Nucleus accumbens (tissue), 56 donors: ENCODE data around the gene BIK.

ENCODE experiments used
- DNase-seq, 56 donors: peaks; one replicate each; lab custom pipeline; 2025; lab: John Stamatoyannopoulos, UW

BIK gene, protein sequence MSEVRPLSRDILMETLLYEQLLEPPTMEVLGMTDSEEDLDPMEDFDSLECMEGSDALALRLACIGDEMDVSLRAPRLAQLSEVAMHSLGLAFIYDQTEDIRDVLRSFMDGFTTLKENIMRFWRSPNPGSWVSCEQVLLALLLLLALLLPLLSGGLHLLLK

DNA sequence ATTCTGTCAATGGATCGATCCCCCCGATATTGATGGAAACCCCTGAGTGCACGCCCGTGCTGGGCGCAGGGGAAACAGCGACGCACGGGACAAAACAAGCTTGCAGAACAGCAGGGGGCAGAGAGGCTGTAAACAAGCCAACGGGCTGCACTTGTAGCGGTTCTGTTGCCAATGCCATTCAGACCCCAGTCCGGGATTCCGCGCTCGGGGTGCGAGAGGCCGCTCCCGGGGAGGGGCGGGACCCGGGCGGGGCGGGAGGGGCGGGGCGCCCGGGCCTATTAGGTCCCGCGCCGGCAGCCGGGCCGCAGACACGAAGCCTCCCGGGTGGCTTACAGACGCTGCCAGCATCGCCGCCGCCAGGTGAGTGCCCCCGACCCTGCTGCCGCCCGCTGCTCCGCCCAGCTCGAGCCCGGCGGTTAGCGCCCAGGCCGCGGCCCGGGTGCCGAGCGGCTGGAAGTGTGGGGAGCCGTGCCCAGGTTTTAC is at the start of gene BIK:
Gene BIK, plus strand, starts transcription at position 307 of the 483 bp plus-strand sequence. CDS start 13,273 bp downstream, outside the sequence.
- DNase-seq, result peak in 7 of 56 donors; percentile 1 to 38 (median 7)

DNA sequence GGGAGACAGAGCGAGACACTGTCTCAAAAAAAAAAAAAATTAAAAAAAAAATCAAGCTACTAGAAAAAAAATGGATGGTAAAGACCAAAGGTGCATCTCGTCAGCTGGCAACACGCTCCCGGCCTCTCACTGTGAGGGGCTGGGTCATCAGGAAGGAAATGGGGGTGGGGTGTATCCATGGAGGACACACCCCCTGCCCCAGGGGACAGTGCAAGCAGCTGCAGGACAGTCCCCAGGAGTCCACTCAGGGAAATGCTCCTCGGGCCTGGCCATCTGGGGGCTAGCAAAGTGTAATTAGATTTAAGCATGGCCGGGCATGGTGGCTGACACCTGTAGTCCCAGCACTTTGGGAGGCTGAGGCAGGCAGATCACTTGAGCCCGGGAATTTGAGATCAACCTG is 44.4 kb upstream of the BIK start:
- no peak for DNase-seq

DNA sequence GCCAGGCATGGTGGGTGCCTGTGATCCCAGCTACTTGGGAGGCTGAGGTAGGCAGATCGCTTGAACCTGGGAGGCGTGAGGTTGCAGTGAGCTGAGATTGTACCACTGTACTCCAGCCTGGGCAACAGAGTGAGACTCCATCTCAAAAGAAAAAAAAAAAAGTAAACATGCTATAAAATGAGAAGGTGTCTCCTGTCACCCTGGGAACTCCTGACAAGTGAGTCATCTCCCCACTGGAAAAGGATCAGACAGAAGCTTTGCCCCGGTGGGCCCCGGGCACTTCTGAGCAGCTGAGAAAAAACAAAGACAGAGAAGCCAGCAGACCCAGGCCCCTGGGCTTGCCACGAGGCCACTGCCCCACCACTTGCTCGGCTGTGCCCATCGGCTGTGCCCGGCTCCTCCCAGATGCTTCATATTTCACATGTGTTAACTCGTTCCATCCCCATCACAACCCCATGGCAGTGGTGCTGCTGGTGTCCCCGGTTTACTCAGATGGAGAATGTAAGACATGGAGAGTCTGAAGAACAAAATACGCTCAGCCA is 43.6 kb upstream of the BIK start:
- DNase-seq, result no peak

DNA sequence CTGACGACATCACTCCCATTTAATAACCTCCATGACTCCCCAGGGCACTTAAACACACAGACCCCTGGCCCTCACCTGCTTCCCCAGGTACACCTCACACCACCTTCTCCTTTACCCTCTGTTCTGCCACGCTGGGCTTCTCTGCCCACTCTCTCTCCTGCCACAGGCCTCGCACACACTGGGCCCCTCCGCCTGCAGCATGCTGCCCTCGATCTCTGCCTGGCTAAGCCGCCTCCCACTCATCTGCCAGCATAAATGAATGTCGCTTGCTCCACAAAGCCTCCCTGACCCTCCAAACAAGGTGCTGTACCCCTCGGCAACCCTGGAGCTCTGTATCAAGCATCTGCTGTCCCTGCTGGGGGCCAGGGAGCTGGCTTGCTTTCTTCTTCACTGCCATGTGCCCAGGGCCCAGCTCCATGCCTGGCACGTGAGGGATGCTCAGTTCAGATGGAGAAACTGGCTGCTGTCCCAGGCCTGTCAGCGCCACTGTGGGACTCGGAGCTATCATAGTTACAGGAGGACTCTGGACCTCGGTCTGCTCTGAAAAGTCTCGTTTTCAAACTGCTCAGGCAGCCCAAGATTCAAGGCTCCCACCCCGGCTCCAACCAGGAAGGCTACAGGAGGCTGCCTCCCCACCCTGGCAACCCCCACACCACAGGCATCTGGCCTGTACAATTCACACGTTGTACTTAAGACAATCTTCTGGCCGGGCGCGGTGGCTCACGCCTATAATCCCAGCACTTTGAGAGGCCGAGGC is 33.3 kb upstream of the BIK start:
- peak in 25 of 56 donors; percentile 2 to 44 (median 8) for DNase-seq

DNA sequence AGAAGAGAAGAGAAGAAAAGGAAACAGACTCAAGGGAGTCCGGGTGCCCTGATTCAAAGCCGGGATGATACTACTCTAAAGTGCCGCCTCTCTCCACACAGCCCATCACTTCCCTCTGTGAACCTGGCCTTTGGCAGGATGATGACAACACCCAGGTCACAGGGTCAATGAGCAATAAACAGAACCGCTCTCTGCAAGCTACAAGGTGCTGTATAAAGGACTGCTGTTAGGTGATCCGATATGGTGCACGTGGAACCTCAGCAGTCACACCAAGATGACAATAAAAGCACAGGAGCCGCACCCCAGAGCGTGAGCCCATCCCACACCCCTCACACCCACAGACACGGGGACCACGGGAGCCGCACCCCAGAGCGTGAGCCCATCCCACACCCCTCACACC is 32.0 kb upstream of the BIK start:
- no peak for DNase-seq

DNA sequence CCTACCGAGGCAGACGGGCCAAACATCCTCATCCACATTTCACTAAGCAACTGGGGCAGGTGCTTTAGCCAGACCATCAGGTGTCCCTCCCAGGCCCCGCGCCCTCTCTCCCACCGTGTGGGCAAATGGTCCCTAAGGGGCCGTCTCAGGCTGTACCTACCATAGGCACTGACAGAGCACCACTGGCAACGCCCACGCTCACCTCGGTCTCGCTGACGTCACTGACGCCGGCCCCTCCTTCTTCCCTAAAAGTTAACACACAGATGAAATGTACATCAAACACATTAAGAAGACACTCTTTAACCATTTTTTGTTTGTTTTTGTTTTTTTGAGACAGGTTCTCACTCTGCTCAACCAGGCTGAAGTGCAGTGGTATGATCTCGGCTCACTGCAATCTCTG is 30.8 kb upstream of the BIK start:
- no peak for DNase-seq

DNA sequence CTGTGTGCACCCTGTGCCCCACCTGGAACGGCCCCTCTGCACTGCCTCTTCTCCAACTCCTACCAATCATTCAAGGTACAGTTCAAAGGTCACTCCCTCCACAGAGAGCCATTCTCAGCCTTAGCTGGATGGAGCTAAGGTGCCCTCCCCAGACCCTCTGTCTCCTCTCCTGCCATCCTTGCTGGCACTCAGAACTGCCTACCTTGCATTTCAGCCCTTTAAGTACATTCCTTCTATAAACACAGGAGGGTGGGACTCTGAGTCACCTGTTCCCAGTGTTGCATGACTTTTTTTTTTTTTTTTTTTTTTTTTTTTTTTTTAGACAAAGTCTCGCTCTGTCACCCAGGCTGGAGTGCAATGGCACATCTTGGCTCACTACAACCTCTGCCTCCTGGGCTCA is 29.9 kb upstream of the BIK start:
- DNase-seq, result no peak

DNA sequence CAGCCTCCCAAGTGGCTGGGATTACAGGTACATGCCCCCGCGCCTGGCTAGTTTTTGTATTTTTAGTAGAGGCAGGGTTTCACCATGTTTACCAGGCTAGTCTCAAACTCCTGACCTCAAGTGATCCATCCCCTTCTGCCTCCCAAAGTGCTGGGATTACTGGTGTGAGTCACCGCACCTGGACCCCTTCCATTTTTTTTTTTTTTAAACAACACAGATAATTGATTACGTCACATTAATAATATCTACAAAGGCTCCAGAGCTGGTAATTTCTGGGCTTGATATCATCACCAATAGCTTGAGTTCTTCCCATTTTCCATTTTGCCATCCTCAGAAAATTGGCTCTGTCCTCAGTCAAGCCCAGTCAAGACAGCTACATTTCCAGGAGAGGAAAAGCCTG is 28.6 kb upstream of the BIK start:
- no peak for DNase-seq

DNA sequence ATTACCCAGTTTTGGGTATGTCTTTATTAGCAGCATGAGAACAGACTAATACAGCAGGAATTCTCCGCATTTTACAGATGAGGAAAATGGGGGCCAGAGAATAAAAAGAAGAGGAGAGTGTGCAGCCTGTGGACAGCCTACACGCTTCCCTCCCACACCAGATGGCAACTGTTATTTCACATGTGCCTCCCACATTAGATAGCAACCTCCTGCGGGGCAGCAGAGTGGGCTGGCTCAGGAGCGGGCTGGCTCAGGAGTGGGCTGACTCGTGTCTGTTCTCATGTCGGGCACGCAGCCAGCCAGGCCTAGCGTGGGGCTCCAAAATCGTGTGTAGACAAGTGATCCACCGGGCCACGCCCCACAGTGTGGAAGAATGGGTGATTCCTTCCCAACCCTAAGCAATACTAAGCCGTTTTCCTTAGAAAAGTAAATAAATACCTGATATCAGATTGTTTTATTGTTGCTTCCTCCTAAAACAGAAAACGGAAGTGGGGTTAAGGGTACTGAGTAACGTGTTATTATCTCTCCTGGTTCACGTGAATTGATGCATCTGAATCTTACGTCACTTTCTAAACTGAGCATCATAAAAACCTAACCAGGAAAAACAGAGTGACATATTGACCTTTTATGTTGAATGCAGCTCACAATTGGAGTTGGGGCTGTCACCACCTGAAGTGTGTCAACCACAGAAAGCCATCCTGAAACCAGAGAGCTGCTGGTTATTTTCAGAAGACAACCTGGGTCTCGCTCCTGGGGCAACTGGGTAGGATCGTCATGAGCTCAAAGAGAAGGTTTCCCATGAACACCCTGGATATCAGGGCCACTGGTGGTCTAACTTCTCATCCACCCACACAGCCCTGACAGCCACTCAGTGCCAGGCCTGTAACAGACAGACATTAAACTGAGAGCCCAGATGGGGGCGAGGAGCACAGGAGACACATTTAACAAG is 24.6 kb upstream of the BIK start:
- no peak for DNase-seq

DNA sequence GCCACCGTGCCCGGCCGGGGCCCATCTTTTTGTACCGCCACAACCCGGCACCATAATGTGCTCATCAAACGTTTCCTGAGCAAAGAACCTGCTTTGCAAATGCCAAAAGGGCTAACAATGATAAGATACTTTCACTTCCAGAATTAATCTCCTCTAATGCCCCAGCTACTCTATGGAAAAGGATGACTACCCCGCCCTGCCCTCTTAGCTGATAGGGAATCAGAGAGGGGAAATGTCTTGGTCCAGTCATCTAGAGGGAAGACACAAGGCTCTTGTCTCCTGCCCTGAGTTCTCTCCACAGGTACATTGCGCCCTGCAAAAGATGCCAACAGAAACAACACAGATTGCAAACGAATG is 21.9 kb upstream of the BIK start:
- no peak for DNase-seq

DNA sequence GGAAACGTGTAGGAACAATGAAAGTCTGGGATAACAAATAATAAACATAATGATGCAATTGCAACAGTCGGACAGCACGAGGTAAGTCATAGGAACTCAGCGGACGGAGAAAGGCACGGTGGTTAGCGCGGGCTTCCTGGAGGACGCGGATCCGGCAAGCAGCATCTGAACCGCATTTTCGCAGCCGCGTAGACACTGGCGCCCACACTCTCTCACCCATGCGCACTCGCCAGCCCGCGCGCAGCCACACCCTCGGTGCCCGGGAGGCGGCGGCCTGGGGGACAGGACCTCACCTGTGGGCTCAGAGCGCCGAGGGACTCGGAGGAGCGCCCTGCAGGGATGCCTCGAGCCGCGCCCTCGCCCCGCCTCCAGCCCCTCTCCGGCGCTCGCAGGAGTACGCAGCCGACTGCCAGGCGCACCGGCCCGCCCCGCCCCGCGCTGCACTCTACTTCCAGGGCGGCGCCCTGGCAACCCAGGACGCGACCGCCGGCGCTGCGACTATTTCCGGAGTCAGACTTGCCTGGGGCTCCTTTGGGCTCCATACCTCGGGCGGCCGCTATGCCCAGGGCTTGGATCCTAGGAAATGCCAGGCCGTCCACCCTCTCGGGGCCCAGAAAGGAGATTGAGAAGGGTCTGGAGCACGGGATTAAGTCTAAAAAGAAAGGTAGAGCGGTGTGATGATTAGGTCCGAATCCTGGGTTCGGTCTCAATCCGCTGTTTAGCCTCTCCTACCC is 21.4 kb upstream of the BIK start, which contains the start of gene TTLL1:
Gene TTLL1, minus strand, starts transcription at position 408 of the 734 bp plus-strand sequence. CDS start 13,805 bp downstream, outside the sequence.
- peak in 55 of 56 donors; percentile 10 to 91 (median 75) for DNase-seq

DNA sequence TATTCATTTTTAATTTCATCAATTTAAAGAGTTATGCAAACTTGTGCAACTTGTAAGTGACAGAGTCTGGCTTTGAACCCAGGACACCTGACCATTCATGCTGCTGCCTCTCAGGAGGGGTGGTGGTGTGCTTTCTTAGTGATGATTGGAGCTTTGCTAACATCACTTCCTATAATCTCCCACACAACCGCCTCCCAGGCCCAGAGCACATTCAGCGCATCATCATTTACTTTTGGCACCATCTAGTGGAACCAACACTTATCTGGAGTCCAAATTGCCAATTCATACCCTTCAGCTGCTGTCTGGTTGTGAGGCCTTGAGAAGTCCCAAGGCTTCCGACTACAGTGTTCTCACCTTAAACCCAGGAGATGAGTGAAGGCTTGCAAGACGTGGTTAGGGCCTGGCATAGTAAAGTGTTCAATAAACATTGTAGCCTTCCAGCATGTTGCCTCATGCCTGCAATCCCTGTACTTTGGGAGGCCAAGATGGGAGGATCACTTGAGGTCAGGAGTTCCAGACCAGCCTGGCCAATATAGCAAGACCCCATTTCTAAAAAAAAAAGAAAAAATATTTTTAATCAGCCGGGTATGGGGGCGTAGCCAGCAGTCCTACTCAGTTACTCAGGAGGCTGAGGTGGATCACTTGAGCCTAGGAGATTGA is 20.3 kb upstream of the BIK start:
- peak in 36 of 56 donors; percentile 2 to 61 (median 18) for DNase-seq

DNA sequence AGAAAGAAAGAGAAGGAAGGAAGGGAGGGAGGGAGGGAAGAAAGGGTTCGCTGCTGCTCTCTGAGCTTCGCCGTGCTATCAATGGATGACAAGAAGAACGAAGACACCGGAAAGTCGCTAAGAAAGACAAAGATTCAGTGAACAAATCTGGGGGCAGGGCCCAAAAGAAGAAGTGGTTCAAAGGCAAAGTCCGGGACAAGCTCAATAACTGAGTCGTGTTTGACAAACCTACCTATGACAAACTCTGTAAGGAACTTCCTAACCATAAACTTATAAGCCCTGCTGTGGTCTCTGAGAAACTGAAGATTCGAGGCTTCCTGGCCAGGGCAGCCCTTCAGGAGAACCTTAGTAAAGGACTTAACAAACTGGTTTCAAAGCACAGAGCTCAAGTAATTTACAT is 18.5 kb upstream of the BIK start:
- DNase-seq, result no peak

DNA sequence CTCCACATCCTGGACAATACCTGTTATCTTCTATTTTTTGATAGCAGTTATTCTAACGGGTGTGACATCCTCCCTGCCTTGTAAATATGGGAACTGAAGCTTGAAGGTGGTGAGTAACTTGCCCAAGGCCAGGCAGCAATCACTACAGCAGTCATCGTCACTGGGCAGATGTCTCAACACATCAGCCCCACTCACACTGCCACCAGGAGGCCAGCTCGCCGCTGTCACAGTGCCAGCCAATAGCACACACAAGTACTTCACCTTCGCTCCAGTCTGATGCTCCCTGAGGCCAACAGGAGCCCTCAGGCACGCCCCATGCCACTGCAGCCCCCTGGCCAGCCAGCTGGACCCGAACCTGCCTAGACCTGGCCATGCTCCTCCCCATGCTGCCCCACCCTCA is 16.5 kb upstream of the BIK start:
- no peak for DNase-seq

DNA sequence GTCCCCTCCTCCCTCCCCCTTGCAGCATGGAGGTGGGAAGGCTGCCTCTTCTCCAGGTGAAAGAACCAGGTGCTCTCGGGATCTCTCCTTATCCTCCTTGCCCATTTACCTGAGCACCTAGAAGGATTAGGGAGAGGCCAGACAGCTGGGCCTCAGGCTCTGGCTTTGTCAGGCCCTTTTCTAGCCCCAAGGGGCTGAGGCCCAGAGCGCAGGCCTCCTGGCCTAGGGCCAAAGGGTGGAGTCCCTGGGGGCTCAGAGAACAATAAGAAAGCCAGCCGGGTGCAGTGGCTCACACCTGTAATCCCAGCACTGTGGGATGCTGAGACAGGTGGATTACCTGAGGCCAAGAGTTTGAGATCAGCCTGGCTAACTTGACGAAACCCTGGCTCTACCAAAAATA is 16.0 kb upstream of the BIK start:
- DNase-seq, result no peak

DNA sequence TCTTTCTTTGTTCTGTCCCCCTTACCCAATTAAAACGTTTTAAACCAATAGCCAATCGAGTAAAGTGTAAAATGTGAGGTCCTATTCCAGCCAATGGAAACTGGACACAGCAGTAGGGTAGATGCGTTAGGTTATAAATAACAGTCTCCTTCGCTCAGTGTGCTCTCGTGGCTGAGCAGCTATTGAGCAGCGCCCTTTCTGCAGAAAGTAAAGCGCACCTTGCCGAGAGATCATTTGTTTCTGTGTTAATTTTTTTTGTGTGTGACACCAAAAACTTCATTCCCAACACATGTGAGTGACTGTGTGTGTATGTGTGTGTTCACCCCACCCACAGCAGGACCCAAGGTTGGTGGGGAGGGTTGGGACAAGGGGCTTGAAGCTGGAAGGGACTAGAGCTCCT is 14.1 kb upstream of the BIK start:
- no peak for DNase-seq

DNA sequence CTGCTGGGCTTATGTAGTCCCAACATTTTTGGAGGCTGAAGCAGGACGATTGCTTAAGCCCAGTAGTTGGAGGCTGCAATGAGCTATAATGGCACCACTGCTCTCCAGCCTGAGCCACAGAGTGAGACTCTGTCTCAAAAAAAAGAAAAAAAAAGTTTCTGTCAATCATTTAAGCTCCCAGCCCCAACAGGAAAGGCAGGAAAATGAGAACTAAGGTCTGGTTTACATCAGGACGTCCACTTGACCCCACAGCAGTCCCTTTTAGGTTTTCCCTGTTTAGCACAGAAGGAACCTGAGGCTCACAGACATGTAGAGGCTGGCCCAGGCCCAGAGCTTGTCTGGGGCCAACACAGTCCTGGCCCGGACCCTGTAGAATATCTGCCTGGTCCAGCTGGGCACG is 12.2 kb upstream of the BIK start:
- DNase-seq, result no peak

DNA sequence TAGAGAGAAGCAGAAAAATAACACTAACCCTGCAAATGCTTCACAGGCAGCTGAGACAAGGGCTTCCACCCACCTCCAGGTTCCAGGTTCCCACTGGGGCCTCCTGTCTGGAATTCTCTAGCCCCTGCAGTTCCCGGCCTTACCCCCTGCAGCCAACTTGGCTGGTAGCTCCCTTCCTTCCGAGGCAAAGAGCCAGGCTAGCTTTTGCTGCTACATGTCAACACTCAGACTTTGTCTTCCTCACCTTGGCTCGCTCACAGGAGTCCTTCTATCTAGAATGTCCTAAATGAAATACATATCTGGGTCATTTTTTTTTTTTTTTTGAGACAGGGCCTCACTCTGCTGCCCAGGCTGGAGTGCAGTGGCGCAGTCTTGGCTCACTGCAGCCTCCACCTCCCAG is 11.5 kb upstream of the BIK start:
- no peak for DNase-seq

DNA sequence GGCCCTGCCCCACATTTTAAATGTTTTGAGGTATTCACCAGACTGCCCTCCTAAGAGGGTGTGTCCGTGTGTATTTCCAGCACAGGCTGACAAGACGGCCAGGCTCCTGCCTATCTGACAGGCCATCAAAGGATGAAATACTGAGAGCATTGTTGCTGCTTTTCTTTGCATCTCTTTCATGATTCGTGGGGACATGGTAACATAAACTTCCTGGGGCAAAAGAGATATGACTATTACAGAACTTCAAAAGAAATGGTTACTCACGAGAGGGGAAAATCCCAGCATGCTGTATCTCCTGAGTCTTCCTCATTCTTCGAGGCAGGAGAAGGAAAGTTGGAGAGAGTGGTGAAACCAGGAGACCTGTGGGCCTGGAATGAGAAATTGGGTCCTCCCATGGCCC is 10.3 kb upstream of the BIK start:
- no peak for DNase-seq

DNA sequence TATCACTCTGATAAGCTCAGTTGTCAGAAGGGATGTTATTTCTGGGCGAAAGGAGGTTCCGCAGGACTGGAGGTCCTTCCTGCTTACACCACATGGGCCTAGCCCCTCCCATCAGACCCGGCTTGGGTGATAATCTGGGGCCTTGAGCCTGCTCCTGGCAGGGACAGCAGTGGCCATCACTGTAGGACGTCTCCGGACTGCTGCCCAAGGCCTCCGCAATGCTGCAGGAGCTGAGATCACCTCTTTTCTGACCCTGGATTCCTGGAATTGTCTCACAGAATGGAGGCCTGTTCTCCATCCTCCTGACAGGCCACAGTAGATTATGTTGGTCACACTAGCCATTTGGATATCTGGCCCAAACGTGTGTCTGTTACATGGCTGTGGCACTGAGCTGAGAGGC is 9.2 kb upstream of the BIK start:
- DNase-seq, result no peak
